Liver (tissue), 9 donors: ENCODE results near the gene ANKRD44. TPM values are rescaled to one million over a fixed set of nuclear protein-coding genes. Genes with fewer than 3 reads are reported as not detected.

Source experiments
- DNase-seq: peaks from one replicate; pipeline ENCODE4 v3.0.0-alpha.2; 2017; ENCODE audit warnings: low spot score
- H3K27ac ChIP-seq, 2 donors: one replicate each; pipeline ENCODE4 v1.7.0; 2013; ENCODE audit warnings: inconsistent platforms in 2 of 2, low read length in 2 of 2, control low read depth in 1 of 2, low read depth in 1 of 2, mild to moderate bottlenecking in 1 of 2
- H3K27me3 ChIP-seq, 4 donors: one replicate each; pipeline versions ENCODE4 v1.6.1 to v1.7.0; 2013; ENCODE audit warnings: low read length in 3 of 4, inconsistent platforms in 1 of 4, mild to moderate bottlenecking in 1 of 4, moderate library complexity in 1 of 4; ENCODE audit not compliant: control insufficient read depth in 4 of 4, insufficient read depth in 4 of 4
- H3K36me3 ChIP-seq, 4 donors: one replicate each; pipeline versions ENCODE4 v1.6.1 to v1.7.0; 2013; ENCODE audit warnings: low read length in 3 of 4, mild to moderate bottlenecking in 3 of 4, low read depth in 1 of 4, moderate library complexity in 1 of 4; ENCODE audit not compliant: control insufficient read depth in 4 of 4, insufficient read depth in 3 of 4
- H3K4me1 ChIP-seq, 4 donors: one replicate each; pipeline versions ENCODE4 v1.6.1 to v1.7.0; 2013; ENCODE audit warnings: low read length in 3 of 4, mild to moderate bottlenecking in 3 of 4, moderate library complexity in 1 of 4; ENCODE audit not compliant: control insufficient read depth in 4 of 4, insufficient read depth in 4 of 4
- H3K4me3 ChIP-seq, 3 donors: one replicate each; pipeline versions ENCODE4 v1.6.1 to v1.7.0; 2013; ENCODE audit warnings: low read length in 3 of 3, control low read depth in 1 of 3, low read depth in 1 of 3, mild to moderate bottlenecking in 1 of 3
- H3K9ac ChIP-seq, 2 donors: one replicate each; pipeline ENCODE4 v1.7.0; 2013; ENCODE audit warnings: low read length in 2 of 2, mild to moderate bottlenecking in 2 of 2, moderate library complexity in 2 of 2, control low read depth in 1 of 2, low read depth in 1 of 2
- H3K9me3 ChIP-seq, 4 donors: one replicate each; pipeline versions ENCODE4 v1.6.1 to v1.7.0; 2013; ENCODE audit warnings: low read length in 3 of 4; ENCODE audit not compliant: control insufficient read depth in 4 of 4
- CTCF ChIP-seq: fragments of 150-350 bp; IDR thresholded peaks from 2 replicates; pipeline ENCODE4 v1.5.1; 2017; ENCODE audit warnings: improper control_type of control experiment, low read depth, low read length; ENCODE audit not compliant: missing input control
- EGR1 ChIP-seq, 2 donors: IDR thresholded peaks; 2 replicates each; pipeline ENCODE4 v1.6.1; 2016 to 2018; ENCODE audit warnings: antibody characterized with exemption in 2 of 2, low read depth in 2 of 2
- FOXA1 ChIP-seq: IDR thresholded peaks from 2 replicates; pipeline ENCODE4 v1.6.1; 2016; ENCODE audit warnings: antibody characterized with exemption
- HNF4A ChIP-seq, 2 donors: conservative IDR thresholded peaks; 2 replicates each; pipeline ENCODE4 v1.6.1; 2016; ENCODE audit warnings: antibody characterized with exemption in 2 of 2, mild to moderate bottlenecking in 2 of 2
- HNF4G ChIP-seq: IDR thresholded peaks from 2 replicates; pipeline ENCODE4 v1.6.1; 2016; ENCODE audit warnings: antibody characterized with exemption
- JUND ChIP-seq, 2 donors: IDR thresholded peaks; 2 replicates each; pipeline ENCODE4 v1.6.1; 2016; ENCODE audit warnings: antibody characterized with exemption in 2 of 2
- RAD21 ChIP-seq, 2 donors: IDR thresholded peaks; 2 replicates each; pipeline ENCODE4 v1.6.1; 2016; ENCODE audit warnings: antibody characterized with exemption in 2 of 2, mild to moderate bottlenecking in 2 of 2
- RXRA ChIP-seq, 2 donors: IDR thresholded peaks; 2 replicates each; pipeline ENCODE4 v1.6.1; 2017 to 2018; ENCODE audit warnings: antibody characterized with exemption in 2 of 2, mild to moderate bottlenecking in 1 of 2
- SP1 ChIP-seq: IDR thresholded peaks from 2 replicates; pipeline ENCODE4 v1.6.1; 2018; ENCODE audit warnings: antibody characterized with exemption, mild to moderate bottlenecking
- TAF1 ChIP-seq: conservative IDR thresholded peaks from 2 replicates; pipeline ENCODE4 v1.6.1; 2016; ENCODE audit warnings: antibody characterized with exemption, mild to moderate bottlenecking
- YY1 ChIP-seq: IDR thresholded peaks from 2 replicates; pipeline ENCODE4 v1.6.1; 2016; ENCODE audit warnings: antibody characterized with exemption, mild to moderate bottlenecking
- WGBS: extraction: QIAGEN DNeasy Blood & Tissue Kit; methylation state at CpG from one replicate; pipeline ENCODE4 v1.1.7; 2013; 5-methylcytosine and 5-hydroxymethylcytosine counted together
- polyA plus RNA-seq, 2 donors: library from polyadenylated mRNA; stranded (reverse) in 1 of 2; unstranded in 1 of 2; fragments of 200-250 nt in 1 of 2; fragments of >200 nt in 1 of 2; fragmentation: Nextera tagmentation in 1 of 2; extraction: Ambion mirVana in 1 of 2; gene quantifications; one replicate each; pipeline versions ENCODE4 v1.2.1 to v1.2.3, GENCODE V29; 2013 to 2015
- total RNA-seq, 2 donors: library from RNA; depleted of rRNA; stranded (reverse); fragments of >200 nt; gene quantifications; one replicate each; pipeline ENCODE4 v1.2.3, GENCODE V29; 2014
- TF ChIP-seq, protein P1 (sequence below): IDR thresholded peaks from 2 replicates; pipeline ENCODE4 v1.6.1; 2016; ENCODE audit warnings: antibody characterized with exemption
- TF ChIP-seq, protein P2 (sequence below): IDR thresholded peaks from 2 replicates; pipeline ENCODE4 v1.6.1; 2016; ENCODE audit warnings: antibody characterized with exemption, mild to moderate bottlenecking
- TF ChIP-seq, protein P3 (sequence below): IDR thresholded peaks from 2 replicates; pipeline ENCODE4 v1.6.1; 2016; ENCODE audit warnings: antibody characterized with exemption
- donor health status: healthy.
- donor health status: healthy.
- donor health status: healthy.
- donor health status: healthy.
- donor health status: healthy.

The ANKRD44 gene
- total and polyA plus RNA-seq, 4 donors: 3.8 to 18.2 (median 6.8) TPM

GRCh38 chr2:196968516-196968915 is 342.1 kb downstream of the ANKRD44 start:
- H3K27me3 ChIP-seq: peaks cover 0 to 3% (median 0%) of the 10 kb centered on the region in 4 donors
- H3K9me3 ChIP-seq: no peaks in the 10 kb centered on the region
- H3K9ac ChIP-seq: no peak overlapping the region
- no peaks in the 10 kb centered on the region for H3K36me3 ChIP-seq
- DNase-seq: no peak
- no peak overlapping the region for H3K4me3 ChIP-seq
- TF ChIP-seq HNF4G (no peak), RXRA (IDR thresholded peaks at IDR 0.05) (no peak), FOXA1 (no peak), SP1 (no peak), EGR1 (IDR thresholded peaks at IDR 0.05; ENCODE audit: low read depth in 2 of 2) (no peak), RAD21 (IDR thresholded peaks at IDR 0.05) (no peak), JUND (IDR thresholded peaks at IDR 0.05) (no peak)
- TF ChIP-seq, protein P1, sequence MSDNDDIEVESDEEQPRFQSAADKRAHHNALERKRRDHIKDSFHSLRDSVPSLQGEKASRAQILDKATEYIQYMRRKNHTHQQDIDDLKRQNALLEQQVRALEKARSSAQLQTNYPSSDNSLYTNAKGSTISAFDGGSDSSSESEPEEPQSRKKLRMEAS: no peak
- H3K4me1 ChIP-seq: no peaks in the 10 kb centered on the region
- 100% methylated on average over 1 of the region's 1 CpG for WGBS
- no peak overlapping the region for H3K27ac ChIP-seq

- no peak for DNase-seq
- WGBS: 90% methylated on average over 3 of the region's 3 CpGs
- H3K27ac ChIP-seq: no peak overlapping the region
- H3K9ac ChIP-seq: no peak overlapping the region
- no peak overlapping the region for H3K4me3 ChIP-seq
- H3K4me1 ChIP-seq: no peaks in the 10 kb centered on the region
- TF ChIP-seq CTCF (no peak), HNF4A (conservative IDR thresholded peaks at IDR 0.05) (no peak), TAF1 (no peak), RXRA (IDR thresholded peaks at IDR 0.05) (no peak), YY1 (no peak), JUND (IDR thresholded peaks at IDR 0.05) (no peak)
- TF ChIP-seq, protein P2, sequence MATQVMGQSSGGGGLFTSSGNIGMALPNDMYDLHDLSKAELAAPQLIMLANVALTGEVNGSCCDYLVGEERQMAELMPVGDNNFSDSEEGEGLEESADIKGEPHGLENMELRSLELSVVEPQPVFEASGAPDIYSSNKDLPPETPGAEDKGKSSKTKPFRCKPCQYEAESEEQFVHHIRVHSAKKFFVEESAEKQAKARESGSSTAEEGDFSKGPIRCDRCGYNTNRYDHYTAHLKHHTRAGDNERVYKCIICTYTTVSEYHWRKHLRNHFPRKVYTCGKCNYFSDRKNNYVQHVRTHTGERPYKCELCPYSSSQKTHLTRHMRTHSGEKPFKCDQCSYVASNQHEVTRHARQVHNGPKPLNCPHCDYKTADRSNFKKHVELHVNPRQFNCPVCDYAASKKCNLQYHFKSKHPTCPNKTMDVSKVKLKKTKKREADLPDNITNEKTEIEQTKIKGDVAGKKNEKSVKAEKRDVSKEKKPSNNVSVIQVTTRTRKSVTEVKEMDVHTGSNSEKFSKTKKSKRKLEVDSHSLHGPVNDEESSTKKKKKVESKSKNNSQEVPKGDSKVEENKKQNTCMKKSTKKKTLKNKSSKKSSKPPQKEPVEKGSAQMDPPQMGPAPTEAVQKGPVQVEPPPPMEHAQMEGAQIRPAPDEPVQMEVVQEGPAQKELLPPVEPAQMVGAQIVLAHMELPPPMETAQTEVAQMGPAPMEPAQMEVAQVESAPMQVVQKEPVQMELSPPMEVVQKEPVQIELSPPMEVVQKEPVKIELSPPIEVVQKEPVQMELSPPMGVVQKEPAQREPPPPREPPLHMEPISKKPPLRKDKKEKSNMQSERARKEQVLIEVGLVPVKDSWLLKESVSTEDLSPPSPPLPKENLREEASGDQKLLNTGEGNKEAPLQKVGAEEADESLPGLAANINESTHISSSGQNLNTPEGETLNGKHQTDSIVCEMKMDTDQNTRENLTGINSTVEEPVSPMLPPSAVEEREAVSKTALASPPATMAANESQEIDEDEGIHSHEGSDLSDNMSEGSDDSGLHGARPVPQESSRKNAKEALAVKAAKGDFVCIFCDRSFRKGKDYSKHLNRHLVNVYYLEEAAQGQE: no peak
- TF ChIP-seq, protein P3, sequence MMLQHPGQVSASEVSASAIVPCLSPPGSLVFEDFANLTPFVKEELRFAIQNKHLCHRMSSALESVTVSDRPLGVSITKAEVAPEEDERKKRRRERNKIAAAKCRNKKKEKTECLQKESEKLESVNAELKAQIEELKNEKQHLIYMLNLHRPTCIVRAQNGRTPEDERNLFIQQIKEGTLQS: no peak
- H3K36me3 ChIP-seq: no peaks in the 10 kb centered on the region
- peaks cover 0 to 3% (median 0%) of the 10 kb centered on the region in 4 donors for H3K27me3 ChIP-seq
- H3K9me3 ChIP-seq: no peaks in the 10 kb centered on the region
Observed at GRCh38 chr2:196967775-196968174, 342.8 kb downstream of the ANKRD44 start.

DNA sequence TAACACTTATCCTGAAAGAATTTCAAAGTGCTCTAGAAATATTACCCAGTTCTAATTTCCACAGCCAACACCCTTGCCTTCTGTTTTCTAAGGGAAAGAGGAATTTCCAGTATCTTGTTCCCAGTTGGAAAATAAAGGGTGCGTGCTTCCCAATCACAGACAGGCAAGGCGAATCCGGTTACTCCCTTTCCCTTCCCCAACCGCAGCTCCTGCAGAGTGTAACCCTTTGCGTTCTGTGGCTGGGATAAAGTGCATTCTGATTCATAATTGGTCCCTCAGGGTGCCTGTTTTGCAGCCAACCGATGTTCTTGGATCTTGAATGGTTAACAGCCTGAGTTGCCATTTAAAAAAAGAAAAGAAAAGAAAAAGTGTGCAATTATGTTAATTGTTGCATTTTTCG is 343.5 kb downstream of the ANKRD44 start:
- Histone ChIP-seq H3K4me1 (no peaks in the 10 kb centered on the region), H3K27me3 (peaks cover 0 to 3% (median 0%) of the 10 kb centered on the region in 4 donors), H3K36me3 (no peaks in the 10 kb centered on the region), H3K4me3 (no peak overlapping the region), H3K27ac (no peak overlapping the region), H3K9ac (no peak overlapping the region), H3K9me3 (no peaks in the 10 kb centered on the region)
- TF ChIP-seq FOXA1 (no peak), HNF4G (no peak), RAD21 (IDR thresholded peaks at IDR 0.05) (peak in 1 of 2 donors; percentile 4)
- TF ChIP-seq, protein P1: no peak
- DNase-seq: no peak
- 40% methylated on average over 7 of the region's 7 CpGs for WGBS
